Upper lobe of left lung (tissue), 4 donors: ENCODE data around the gene FAM234A.

Source experiments
- CTCF ChIP-seq, 6 experiments: fragments of 450-650 bp in 4 of 6; fragments of 200-600 bp in 2 of 6; sonication (generic) in 2 of 6; IDR thresholded peaks; one replicate each; pipeline ENCODE4 v1.5.1; 2016 to 2019; ENCODE audit warnings: antibody characterized with exemption in 6 of 6
- EP300 ChIP-seq, 4 donors: sonication (generic); formaldehyde crosslinking; IDR thresholded peaks; one replicate each; pipeline ENCODE4 v1.5.1; 2017; ENCODE audit warnings: antibody characterized with exemption in 4 of 4, control low read depth in 2 of 4

DNA sequence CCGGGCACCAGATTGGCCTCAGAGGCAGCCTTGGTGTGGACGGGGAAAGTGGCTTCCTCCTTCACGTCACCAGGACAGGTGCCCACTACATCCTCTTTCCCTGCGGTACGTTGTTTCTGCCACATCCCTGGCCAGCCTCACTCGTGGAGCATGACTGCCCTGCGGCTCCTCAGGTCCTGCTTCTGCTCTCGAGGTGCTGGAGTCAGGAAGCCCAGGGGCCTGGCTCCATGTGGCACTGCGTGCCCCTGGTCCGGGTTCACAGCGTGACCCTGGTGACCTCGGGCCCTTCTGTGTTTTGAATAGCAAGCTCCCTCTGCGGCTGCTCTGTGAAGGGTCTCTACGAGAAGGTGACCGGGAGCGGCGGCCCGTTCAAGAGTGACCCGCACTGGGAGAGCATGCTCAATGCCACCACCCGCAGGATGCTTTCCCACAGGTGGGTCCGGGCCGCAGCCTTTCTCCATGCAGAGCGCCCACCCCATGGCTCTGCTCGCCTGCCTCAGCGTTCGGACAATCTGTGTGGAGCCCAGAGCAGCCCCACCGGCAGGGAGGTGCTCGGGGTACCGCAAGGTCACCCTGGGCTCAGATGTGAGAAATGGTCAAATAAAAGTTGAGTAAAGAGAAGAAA is 27.6 kb downstream of the FAM234A start:
- no peak for TF ChIP-seq CTCF (IDR thresholded peaks at IDR 0.05)
- TF ChIP-seq EP300 (IDR thresholded peaks at IDR 0.05), result no peak
